H1 (cell line): ENCODE measurements around the gene GFY. TPM values are rescaled to one million over a fixed set of nuclear protein-coding genes. Genes with fewer than 3 reads are reported as not detected.

ENCODE experiments used
- CTCF ChIA-PET: fragments of 300-600 bp; sonication (Branson Sonifier 250); formaldehyde crosslinking; loops from one replicate; lab custom pipeline; 2021; ENCODE audit not compliant: partially characterized antibody; lab: Charles Lee
- POLR2A ChIA-PET: fragments of 300-600 bp; sonication (Branson Sonifier 250); formaldehyde crosslinking; loops from one replicate; lab custom pipeline; 2021; ENCODE audit warnings: inconsistent platforms; ENCODE audit not compliant: partially characterized antibody; lab: Charles Lee
- DNase-seq, 2 experiments: peaks; one replicate each; pipeline versions ENCODE4 v3.0.0 to v3.0.0-alpha.2; 2010 to 2022; ENCODE audit warnings: low spot score in 2 of 2, low read depth in 1 of 2, mixed read lengths in 1 of 2
- FAIRE-seq: peaks from 2 replicates; lab custom pipeline; 2011; peaks lifted over from hg19 to GRCh38; lab: Jason Lieb, UNC
- H2AFZ ChIP-seq: 2 replicates; pipeline ENCODE4 v1.8.1; 2012; ENCODE audit warnings: low read length, inconsistent platforms
- H2AK5ac ChIP-seq: 2 replicates; pipeline ENCODE4 v1.6.1; 2013; ENCODE audit warnings: low read depth, low read length
- H2BK120ac ChIP-seq: replicated peaks from 2 replicates; pipeline ENCODE3; 2013; ENCODE audit warnings: low read depth, low read length, inconsistent platforms
- H2BK12ac ChIP-seq: 2 replicates; pipeline ENCODE4 v1.6.1; 2013; ENCODE audit warnings: low read depth, low read length
- H2BK15ac ChIP-seq: 2 replicates; pipeline ENCODE4 v1.6.1; 2013; ENCODE audit warnings: low read length
- H2BK20ac ChIP-seq: 2 replicates; pipeline ENCODE4 v1.6.1; 2013; ENCODE audit warnings: low read length
- H2BK5ac ChIP-seq: 2 replicates; pipeline ENCODE4 v1.6.1; 2013; ENCODE audit warnings: low read depth, low read length
- H3K14ac ChIP-seq: 2 replicates; pipeline ENCODE4 v1.6.1; 2013; ENCODE audit warnings: inconsistent platforms; ENCODE audit not compliant: insufficient read length
- H3K18ac ChIP-seq: 2 replicates; pipeline ENCODE4 v1.6.1; 2013; ENCODE audit warnings: low read length; ENCODE audit errors: extremely low read depth
- H3K23ac ChIP-seq: 2 replicates; pipeline ENCODE4 v1.6.1; 2013; ENCODE audit warnings: inconsistent platforms; ENCODE audit not compliant: insufficient read length
- H3K23me2 ChIP-seq: 2 replicates; pipeline ENCODE4 v1.6.1; 2013; ENCODE audit warnings: low read depth, low read length
- H3K27ac ChIP-seq: 2 replicates; pipeline ENCODE4 v1.6.1; 2011; ENCODE audit warnings: low read depth, low read length, inconsistent platforms
- H3K27me3 ChIP-seq, 4 experiments: replicated peaks in 1 of 4; 1 replicate in 1 of 4; 2 replicates in 3 of 4; pipeline versions ENCODE4 v1.6.1 to v1.8.1; 2011 to 2013; ENCODE audit warnings: low read length in 3 of 4, mild to moderate bottlenecking in 3 of 4, inconsistent platforms in 2 of 4, mixed read lengths in 2 of 4, moderate library complexity in 1 of 4; ENCODE audit not compliant: control insufficient read depth in 3 of 4, insufficient read depth in 3 of 4; ENCODE audit errors: extremely low read depth in 1 of 4
- H3K36me3 ChIP-seq, 4 experiments: 2 replicates each; pipeline versions ENCODE4 v1.6.1 to v1.8.1; 2011 to 2013; ENCODE audit warnings: mild to moderate bottlenecking in 4 of 4, low read length in 3 of 4, moderate library complexity in 2 of 4, control low read depth in 1 of 4, inconsistent platforms in 1 of 4; ENCODE audit not compliant: insufficient read depth in 4 of 4, control insufficient read depth in 2 of 4
- H3K4ac ChIP-seq: replicated peaks from 2 replicates; pipeline ENCODE3; 2013; ENCODE audit warnings: low read length, low read depth, mixed read lengths, inconsistent platforms; ENCODE audit not compliant: insufficient read length
- H3K4me1 ChIP-seq, 4 experiments: replicated peaks in 1 of 4; 1 replicate in 1 of 4; 2 replicates in 3 of 4; pipeline versions ENCODE4 v1.6.1 to v1.8.1; 2011 to 2013; ENCODE audit warnings: low read length in 3 of 4, inconsistent platforms in 2 of 4, mixed read lengths in 1 of 4; ENCODE audit not compliant: insufficient read depth in 4 of 4, control insufficient read depth in 3 of 4
- H3K4me2 ChIP-seq, 2 experiments: 2 replicates each; pipeline versions ENCODE4 v1.6.1 to v1.8.1; 2011 to 2013; ENCODE audit warnings: low read depth in 2 of 2, low read length in 2 of 2, control low read depth in 1 of 2, inconsistent platforms in 1 of 2, mild to moderate bottlenecking in 1 of 2; ENCODE audit not compliant: insufficient read depth in 1 of 2
- H3K4me3 ChIP-seq, 4 experiments: fragments of 200-600, 300-600 bp in 1 of 4; sonication (generic), shearing (Covaris generic), sonication (Bioruptor Twin) in 1 of 4; 2 replicates each; pipeline versions ENCODE4 v1.5.1 to v1.8.1; 2011 to 2016; ENCODE audit warnings: low read length in 4 of 4, low read depth in 3 of 4, control low read depth in 2 of 4, inconsistent platforms in 2 of 4, mild to moderate bottlenecking in 2 of 4, mixed read lengths in 1 of 4, moderate library complexity in 1 of 4; ENCODE audit not compliant: insufficient read depth in 2 of 4; ENCODE audit errors: extremely low read depth in 1 of 4
- H3K56ac ChIP-seq: replicated peaks from 2 replicates; pipeline ENCODE3; 2013; ENCODE audit warnings: low read depth, mild to moderate bottlenecking, mixed read lengths, low read length, inconsistent platforms; ENCODE audit not compliant: insufficient read length
- H3K79me1 ChIP-seq: 2 replicates; pipeline ENCODE4 v1.6.1; 2013; ENCODE audit warnings: low read depth, low read length, control low read depth
- H3K79me2 ChIP-seq, 2 experiments: 2 replicates each; pipeline versions ENCODE4 v1.6.1 to v1.8.1; 2012 to 2013; ENCODE audit warnings: low read length in 2 of 2, mild to moderate bottlenecking in 2 of 2, inconsistent platforms in 1 of 2; ENCODE audit not compliant: insufficient read depth in 2 of 2, control insufficient read depth in 1 of 2
- H3K9ac ChIP-seq, 4 experiments: replicated peaks in 1 of 4; 1 replicate in 1 of 4; 2 replicates in 3 of 4; pipeline versions ENCODE4 v1.6.1 to v1.8.1; 2011 to 2013; ENCODE audit warnings: low read depth in 3 of 4, low read length in 3 of 4, control low read depth in 2 of 4, mild to moderate bottlenecking in 2 of 4, moderate library complexity in 2 of 4, inconsistent platforms in 1 of 4; ENCODE audit errors: extremely low read depth in 1 of 4
- H3K9me3 ChIP-seq, 2 experiments: 2 replicates each; pipeline versions ENCODE4 v1.6.1 to v1.8.1; 2012 to 2013; ENCODE audit warnings: mild to moderate bottlenecking in 2 of 2, moderate library complexity in 2 of 2, control low read depth in 1 of 2, inconsistent platforms in 1 of 2, low read depth in 1 of 2, low read length in 1 of 2, mixed read lengths in 1 of 2; ENCODE audit not compliant: insufficient read depth in 2 of 2
- H4K20me1 ChIP-seq, 2 experiments: replicated peaks in 1 of 2; 2 replicates each; pipeline versions ENCODE3 to v1.8.1; 2011 to 2013; ENCODE audit warnings: inconsistent platforms in 2 of 2, low read length in 2 of 2, mild to moderate bottlenecking in 1 of 2; ENCODE audit not compliant: insufficient read depth in 2 of 2, control insufficient read depth in 1 of 2
- H4K5ac ChIP-seq: 2 replicates; pipeline ENCODE4 v1.6.1; 2013; ENCODE audit warnings: low read length, low read depth, mixed read lengths, inconsistent platforms; ENCODE audit not compliant: insufficient read length
- H4K8ac ChIP-seq: 2 replicates; pipeline ENCODE4 v1.8.0; 2013; ENCODE audit warnings: mild to moderate bottlenecking, moderate library complexity, low read length, inconsistent platforms; ENCODE audit not compliant: insufficient read depth; ENCODE audit errors: extremely low read depth
- H4K91ac ChIP-seq: replicated peaks from 2 replicates; pipeline ENCODE3; 2013; ENCODE audit warnings: low read length, mixed read lengths, inconsistent platforms; ENCODE audit not compliant: insufficient read length
- RAD21 ChIP-seq, 2 experiments: IDR thresholded peaks in 1 of 2; conservative IDR thresholded peaks in 1 of 2; 2 replicates each; pipeline ENCODE4 v1.6.1; 2011; ENCODE audit warnings: low read depth in 2 of 2, low read length in 2 of 2, improper control_type of control experiment in 1 of 2, inconsistent platforms in 1 of 2, mild to moderate bottlenecking in 1 of 2, moderate library complexity in 1 of 2
- SAP30 ChIP-seq: fragments of 300-600 bp; sonication (generic); IDR thresholded peaks from 2 replicates; pipeline ENCODE4 v1.7.1; 2012; ENCODE audit warnings: low read length, moderate library complexity, mild to moderate bottlenecking, inconsistent platforms; ENCODE audit not compliant: insufficient read depth, insufficient replicate concordance
- WGBS, 2 experiments: shearing (Covaris generic) in 1 of 2; methylation state at CpG; one replicate each; pipeline versions ENCODE4 v1.1.6 to v1.1.7; 2013 to 2015; ENCODE audit warnings: low lambda C conversion rate in 2 of 2, mixed read lengths in 2 of 2, inconsistent platforms in 1 of 2, low coverage in 1 of 2, missing lambda C conversion rate in 1 of 2; ENCODE audit not compliant: insufficient replicate concordance in 2 of 2, insufficient coverage in 1 of 2, insufficient read length in 1 of 2; ENCODE audit errors: extremely low coverage in 1 of 2, missing lambda C conversion rate in 1 of 2; 5-methylcytosine and 5-hydroxymethylcytosine counted together
- polyA plus RNA-seq, 7 experiments: library from polyadenylated mRNA; depleted of rRNA in 3 of 7; stranded (reverse) in 5 of 7; unstranded in 2 of 7; fragments of >200 nt in 5 of 7; fragments of 200-250 nt in 2 of 7; gene quantifications; 1 replicate in 5 of 7; 2 replicates in 1 of 7; 4 replicates in 1 of 7; pipeline versions ENCODE4 v1.2.1 to v1.2.3, GENCODE V29; 2011 to 2013; ENCODE audit warnings: missing spikeins in 2 of 7, mixed read lengths in 2 of 7
- total RNA-seq: library from RNA; stranded (reverse); fragmentation: NEBNext Ultra II Directional; extraction: Animal tissue kit (Norgen Biotek cat#: 25700); gene quantifications from 2 replicates; pipeline ENCODE4 v1.2.1, GENCODE V29; 2021
- TF ChIP-seq, protein P1 (sequence below), 3 experiments: IDR thresholded peaks; 1 replicate in 2 of 3; 2 replicates in 1 of 3; pipeline versions ENCODE4 v1.5.1 to v1.6.1; 2011; ENCODE audit warnings: low read length in 3 of 3, mild to moderate bottlenecking in 3 of 3, inconsistent platforms in 2 of 3, low read depth in 1 of 3, moderate library complexity in 1 of 3; ENCODE audit not compliant: insufficient read depth in 1 of 3; ENCODE audit errors: control extremely low read depth in 1 of 3

GFY gene
- total and polyA plus RNA-seq, 2 of the 8 experiments (the other 6 are each of a cell fraction or from before 2014, with no cell fraction given) = 0.68 to 0.93 TPM

DNA sequence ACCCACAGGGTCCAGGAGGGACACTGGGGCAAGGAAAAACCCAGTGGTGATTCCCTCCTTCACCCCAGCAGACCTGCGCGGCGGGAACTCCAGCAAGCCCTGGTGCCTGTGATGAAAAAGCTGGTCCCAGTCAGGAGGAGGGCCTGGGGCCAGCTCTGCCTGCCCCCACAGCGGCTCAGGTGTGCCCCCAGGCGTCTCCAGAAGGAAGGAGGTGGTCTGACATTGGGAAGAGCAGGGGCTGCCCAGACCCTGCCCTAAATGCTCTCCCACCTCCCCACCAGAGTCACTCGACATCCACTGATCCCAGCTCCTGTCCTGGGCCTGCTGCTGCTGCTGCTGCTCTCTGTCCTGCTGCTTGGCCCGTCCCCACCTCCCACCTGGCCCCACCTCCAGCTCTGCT is 8.1 kb upstream of the GFY start:
- Histone ChIP-seq H3K9ac (no peak overlapping the region), H3K27me3 (peaks cover 4 to 10% (median 9%) of the 10 kb centered on the region in 4 experiments), H3K79me2 (no peaks in the 10 kb centered on the region), H4K5ac (no peak overlapping the region), H2BK15ac (peak overlapping the region; percentile 65; the same call in 1 of the 2 replicates), H3K79me1 (no peaks in the 10 kb centered on the region), H4K8ac (no peak overlapping the region), H2BK120ac (no peak overlapping the region), H2AK5ac (no peak overlapping the region), H2BK20ac (no peak overlapping the region), H3K23ac (no peak overlapping the region), H3K14ac (no peak overlapping the region), H2BK12ac (no peak overlapping the region; the same call in 1 of the 2 replicates), H3K23me2 (no peaks in the 10 kb centered on the region), H3K4ac (no peak overlapping the region), H4K20me1 (no peaks in the 10 kb centered on the region), H3K27ac (no peak overlapping the region), H2BK5ac (0 out of 2 replicates have a peak overlapping the region, but pooled peaks have one; percentile 26), H3K4me1 (peaks cover 4 to 22% (median 14%) of the 10 kb centered on the region in 4 experiments; a peak in 6 of 7 replicates), H2AFZ (0 out of 2 replicates have a peak overlapping the region, but pooled peaks have one; percentile 6), H3K56ac (no peak overlapping the region), H3K4me3 (no peak overlapping the region), H3K4me2 (no peak overlapping the region; a peak in 1 of 4 replicates), H3K9me3 (no peaks in the 10 kb centered on the region), H4K91ac (no peak overlapping the region), H3K36me3 (no peaks in the 10 kb centered on the region), H3K18ac (peak overlapping the region; percentile 29; the same call in 1 of the 2 replicates)
- peak in 1 of 2 experiments; percentile 70 for DNase-seq
- 50% methylated on average over 7 of the region's 7 CpGs; no CpG with 5 or more reads in 1 of the 2 experiments for WGBS, 2 experiments
- ChIA-PET POLR2A (interaction anchor here (0.8 to 5.0 kb wide), 13 partner anchors 9 to 81 kb away, joined by 3 to 38 read pairs (median 5); partner anchors contain the start of genes ALDH16A1 and GFY), CTCF (interaction anchor here (0.7 to 14.7 kb wide), 21 partner anchors 8 to 202 kb away, joined by 3 to 291 read pairs (median 5); partner anchors contain the start of gene GFY)
- TF ChIP-seq, protein P1, sequence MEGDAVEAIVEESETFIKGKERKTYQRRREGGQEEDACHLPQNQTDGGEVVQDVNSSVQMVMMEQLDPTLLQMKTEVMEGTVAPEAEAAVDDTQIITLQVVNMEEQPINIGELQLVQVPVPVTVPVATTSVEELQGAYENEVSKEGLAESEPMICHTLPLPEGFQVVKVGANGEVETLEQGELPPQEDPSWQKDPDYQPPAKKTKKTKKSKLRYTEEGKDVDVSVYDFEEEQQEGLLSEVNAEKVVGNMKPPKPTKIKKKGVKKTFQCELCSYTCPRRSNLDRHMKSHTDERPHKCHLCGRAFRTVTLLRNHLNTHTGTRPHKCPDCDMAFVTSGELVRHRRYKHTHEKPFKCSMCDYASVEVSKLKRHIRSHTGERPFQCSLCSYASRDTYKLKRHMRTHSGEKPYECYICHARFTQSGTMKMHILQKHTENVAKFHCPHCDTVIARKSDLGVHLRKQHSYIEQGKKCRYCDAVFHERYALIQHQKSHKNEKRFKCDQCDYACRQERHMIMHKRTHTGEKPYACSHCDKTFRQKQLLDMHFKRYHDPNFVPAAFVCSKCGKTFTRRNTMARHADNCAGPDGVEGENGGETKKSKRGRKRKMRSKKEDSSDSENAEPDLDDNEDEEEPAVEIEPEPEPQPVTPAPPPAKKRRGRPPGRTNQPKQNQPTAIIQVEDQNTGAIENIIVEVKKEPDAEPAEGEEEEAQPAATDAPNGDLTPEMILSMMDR (IDR thresholded peaks at IDR 0.05; ENCODE audit: control extremely low read depth in 1 of 3, insufficient read depth in 1 of 3, low read depth in 1 of 3, low read length in 3 of 3) = peak; percentile 52 to 70 (median 55)
- TF ChIP-seq SAP30 (no peak), RAD21 (IDR thresholded peaks at IDR 0.05 in 1 of 2, conservative IDR thresholded peaks at IDR 0.05 in 1 of 2; ENCODE audit: low read depth in 2 of 2, low read length in 2 of 2) (peak; percentile 77 to 81)
- no peak for FAIRE-seq
